ENCODE results near the gene CFP.
A peak's percentile ranks its signal among the peaks of the same experiment; 100 is the strongest.
"Not testable (repeated sequence)": the region's sequence is repeated elsewhere in the genome, so short reads cannot be mapped to it uniquely, and the experiment has no call there.

Gene CFP

GRCh38 chrX:47629419-47630200 is at the start of gene CFP:
CFP (minus strand) TSS chrX:47629930; CDS start chrX:47629844, 86 bp downstream.
- no peak for DNase-seq

- DNase-seq = peak; percentile 58
Observed at GRCh38 chrX:47675959-47676859, 46.5 kb upstream of the CFP start.

- no peak for DNase-seq
Observed at GRCh38 chrX:47674776-47675175, 45.0 kb upstream of the CFP start.

- not testable (repeated sequence) for DNase-seq
Observed at GRCh38 chrX:47665797-47666196, 36.1 kb upstream of the CFP start.

- peak; percentile 23 for DNase-seq
Observed at GRCh38 chrX:47664737-47665136, 35.0 kb upstream of the CFP start.

- DNase-seq = peak; percentile 91
Observed at GRCh38 chrX:47662144-47662657, 32.5 kb upstream of the CFP start.

- no peak for DNase-seq
Observed at GRCh38 chrX:47661539-47661938, 31.8 kb upstream of the CFP start.

- no peak for DNase-seq
Observed at GRCh38 chrX:47659421-47659726, 29.6 kb upstream of the CFP start.

GRCh38 chrX:47658684-47659420 is 29.1 kb upstream of the CFP start, which contains the start of gene UXT:
UXT (minus strand) TSS chrX:47659180; CDS start chrX:47658927, 253 bp downstream.
- peak; percentile 96 for DNase-seq

GRCh38 chrX:47658301-47658683 is 28.6 kb upstream of the CFP start:
- no peak for DNase-seq

- no peak for DNase-seq
Observed at GRCh38 chrX:47651043-47651905, 21.5 kb upstream of the CFP start.

- DNase-seq = peak; percentile 96
Observed at GRCh38 chrX:47650164-47651042, 20.7 kb upstream of the CFP start, which contains the start of gene ELK1. ELK1 (minus strand) TSS chrX:47650563; CDS start chrX:47641441, 9,122 bp downstream.

- DNase-seq = no peak
Observed at GRCh38 chrX:47649781-47650163, 20.0 kb upstream of the CFP start.

GRCh38 chrX:47649271-47649670 is 19.5 kb upstream of the CFP start:
- no peak for DNase-seq

- no peak for DNase-seq
Observed at GRCh38 chrX:47648376-47648775, 18.6 kb upstream of the CFP start.

- DNase-seq = no peak
Observed at GRCh38 chrX:47646636-47647035, 16.9 kb upstream of the CFP start.

- DNase-seq = no peak
Observed at GRCh38 chrX:47645530-47645929, 15.8 kb upstream of the CFP start.

GRCh38 chrX:47644557-47645091 is 14.9 kb upstream of the CFP start:
- no peak for DNase-seq

GRCh38 chrX:47643926-47644325 is 14.2 kb upstream of the CFP start:
- no peak for DNase-seq

GRCh38 chrX:47638816-47639215 is 9.1 kb upstream of the CFP start:
- no peak for DNase-seq
